HG03558 (cell line): ENCODE results near the gene DHH.

Experiments
- ATAC-seq: cut with Tn5 transposase; IDR thresholded peaks from one replicate; pipeline ENCODE4 v1.9.1; 2021; ENCODE audit warnings: moderate number of reproducible peaks; ENCODE audit not compliant: unreplicated experiment; ENCODE audit errors: extremely low read depth

Gene DHH

GRCh38 chr12:49051777-49052438 is 42.7 kb downstream of the DHH start:
- no peak for ATAC-seq

- ATAC-seq: no peak
Measured at GRCh38 chr12:49051373-49051764, 43.2 kb downstream of the DHH start.

GRCh38 chr12:49050507-49051372 is 43.9 kb downstream of the DHH start:
- no peak for ATAC-seq

- ATAC-seq: no peak
Measured at GRCh38 chr12:49049566-49050224, 44.9 kb downstream of the DHH start.

- no peak for ATAC-seq
Measured at GRCh38 chr12:49048953-49049352, 45.6 kb downstream of the DHH start.

- no peak for ATAC-seq
Measured at GRCh38 chr12:49046129-49046895, 48.3 kb downstream of the DHH start.

- no peak for ATAC-seq
Measured at GRCh38 chr12:49044660-49045059, 49.9 kb downstream of the DHH start.

- no peak for ATAC-seq
Measured at GRCh38 chr12:49043856-49044258, 50.7 kb downstream of the DHH start.

- ATAC-seq: no peak
Measured at GRCh38 chr12:49043241-49043640, 51.4 kb downstream of the DHH start.

GRCh38 chr12:49041881-49042484 is 52.6 kb downstream of the DHH start:
- no peak for ATAC-seq

GRCh38 chr12:49041036-49041880 is 53.3 kb downstream of the DHH start:
- ATAC-seq: no peak

- ATAC-seq: no peak
Measured at GRCh38 chr12:49040364-49040855, 54.2 kb downstream of the DHH start.

GRCh38 chr12:49039421-49040363 is 54.9 kb downstream of the DHH start:
- ATAC-seq: no peak

GRCh38 chr12:49038291-49038955 is 56.2 kb downstream of the DHH start:
- no peak for ATAC-seq

GRCh38 chr12:49037947-49038237 is 56.7 kb downstream of the DHH start:
- no peak for ATAC-seq

- ATAC-seq: no peak
Measured at GRCh38 chr12:49037111-49037946, 57.3 kb downstream of the DHH start.
